ENCODE data around the gene STX1A.

DNA sequence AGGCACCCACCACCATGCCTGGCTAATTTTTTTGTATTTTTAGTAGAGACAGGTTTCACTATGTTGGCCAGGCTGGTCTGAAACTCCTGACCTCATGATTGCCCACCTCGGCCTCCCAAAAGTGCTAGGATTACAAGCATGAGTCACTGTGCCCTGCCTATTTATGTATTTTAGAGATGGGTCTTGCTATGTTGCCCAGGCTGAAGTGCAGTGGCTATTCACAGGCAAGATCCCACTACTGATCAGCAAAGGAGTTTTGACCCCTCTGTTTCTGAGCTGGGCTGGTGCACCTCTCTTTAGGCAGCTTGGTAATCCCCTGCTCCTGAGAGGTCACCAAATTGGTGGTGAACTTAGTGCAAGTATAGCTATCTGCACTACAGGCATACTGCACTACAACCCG is 12.9 kb upstream of the STX1A start:
- TF ChIP-seq POLR2AphosphoS5 (IDR thresholded peaks at IDR 0.05; ENCODE audit: low read depth, low read length) (no peak), TAF1 (IDR thresholded peaks at IDR 0.05; ENCODE audit: borderline replicate concordance, low read depth, low read length) (no peak), POLR2A (IDR thresholded peaks at IDR 0.05; ENCODE audit: low read depth, low read length) (no peak)
